Measurements from ENCODE around the gene POP7.
"Not testable (repeated sequence)": the region's sequence is repeated elsewhere in the genome, so short reads cannot be mapped to it uniquely, and the experiment has no call there.

The POP7 gene

DNA sequence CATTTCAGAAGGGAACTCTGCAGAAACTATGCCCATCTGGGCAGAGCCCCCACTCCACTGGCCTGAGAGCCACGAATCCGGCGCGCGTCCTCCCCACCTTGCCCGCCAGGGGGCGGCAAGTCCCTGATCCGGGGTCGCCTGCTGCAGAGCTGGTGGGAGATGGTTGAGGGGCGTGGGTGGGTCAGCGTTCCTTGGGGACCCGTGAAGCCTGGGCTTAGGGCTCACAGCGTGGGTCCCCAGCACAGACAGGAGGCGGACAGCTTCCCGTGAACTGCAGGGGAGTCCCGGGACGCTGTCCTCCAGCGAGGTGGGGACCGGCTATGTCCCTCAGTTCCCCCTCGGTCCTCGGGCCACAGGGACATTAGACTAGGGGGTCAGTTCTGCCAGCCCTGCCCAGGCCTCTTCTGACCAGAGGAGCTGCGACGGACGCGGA, 585 bp upstream of the POP7 start:
- no peaks in the 10 kb centered on the region for H3K27me3 ChIP-seq (ENCODE audit: control insufficient read depth, insufficient read depth, low read length)
- peak overlapping the region; percentile 90 for H3K27ac ChIP-seq (ENCODE audit: low read length)
- peaks cover 12% of the 10 kb centered on the region for H3K36me3 ChIP-seq (ENCODE audit: control insufficient read depth, low read depth, low read length)
- H3K4me3 ChIP-seq (ENCODE audit: low read length) = peak overlapping the region; percentile 86
- no peaks in the 10 kb centered on the region for H3K4me1 ChIP-seq (ENCODE audit: control insufficient read depth, low read depth, low read length)
- H3K9ac ChIP-seq (ENCODE audit: low read length) = peak overlapping the region; percentile 96
- no peaks in the 10 kb centered on the region for H3K9me3 ChIP-seq (ENCODE audit: control insufficient read depth, low read depth, low read length)

DNA sequence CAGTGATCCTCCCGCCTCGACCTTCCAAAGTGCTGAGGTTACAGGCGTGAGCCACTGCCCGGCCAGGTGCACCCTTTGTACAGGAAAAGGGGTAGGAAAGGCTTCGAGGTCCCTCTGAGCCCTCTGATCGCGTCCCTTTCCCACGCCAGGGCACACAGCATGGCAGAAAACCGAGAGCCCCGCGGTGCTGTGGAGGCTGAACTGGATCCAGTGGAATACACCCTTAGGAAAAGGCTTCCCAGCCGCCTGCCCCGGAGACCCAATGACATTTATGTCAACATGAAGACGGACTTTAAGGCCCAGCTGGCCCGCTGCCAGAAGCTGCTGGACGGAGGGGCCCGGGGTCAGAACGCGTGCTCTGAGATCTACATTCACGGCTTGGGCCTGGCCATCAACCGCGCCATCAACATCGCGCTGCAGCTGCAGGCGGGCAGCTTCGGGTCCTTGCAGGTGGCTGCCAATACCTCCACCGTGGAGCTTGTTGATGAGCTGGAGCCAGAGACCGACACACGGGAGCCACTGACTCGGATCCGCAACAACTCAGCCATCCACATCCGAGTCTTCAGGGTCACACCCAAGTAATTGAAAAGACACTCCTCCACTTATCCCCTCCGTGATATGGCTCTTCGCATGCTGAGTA, 871 bp downstream of the POP7 start:
- no peaks in the 10 kb centered on the region for H3K4me1 ChIP-seq (ENCODE audit: control insufficient read depth, low read depth, low read length)
- H3K27ac ChIP-seq (ENCODE audit: low read length) = no peak overlapping the region
- H3K9ac ChIP-seq (ENCODE audit: low read length) = peak overlapping the region; percentile 96
- peaks cover 12% of the 10 kb centered on the region for H3K36me3 ChIP-seq (ENCODE audit: control insufficient read depth, low read depth, low read length)
- H3K9me3 ChIP-seq (ENCODE audit: control insufficient read depth, low read depth, low read length) = no peaks in the 10 kb centered on the region
- H3K4me3 ChIP-seq (ENCODE audit: low read length) = peak overlapping the region; percentile 86
- H3K27me3 ChIP-seq (ENCODE audit: control insufficient read depth, insufficient read depth, low read length) = no peaks in the 10 kb centered on the region

DNA sequence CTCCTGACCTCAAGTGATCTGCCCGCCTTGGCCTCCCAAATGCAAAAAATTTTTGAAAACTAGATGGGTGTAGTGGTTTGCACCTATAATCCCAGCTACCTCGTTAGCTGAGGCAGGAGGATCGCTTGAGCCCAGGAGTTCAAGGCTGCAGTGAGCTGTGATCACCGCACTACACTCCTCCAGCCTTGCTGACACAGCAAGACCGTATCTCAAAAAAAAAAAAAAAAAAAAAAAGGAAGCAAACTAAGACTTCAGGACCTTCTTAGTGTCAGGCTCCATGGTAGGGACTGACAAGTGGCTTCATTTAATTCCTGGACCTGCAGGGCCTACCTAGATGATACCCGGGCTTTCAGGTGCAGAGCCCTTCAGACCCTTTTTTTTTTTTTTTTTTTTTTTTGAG, 2.5 kb downstream of the POP7 start:
- no peaks in the 10 kb centered on the region for H3K4me1 ChIP-seq (ENCODE audit: control insufficient read depth, low read depth, low read length)
- H3K9me3 ChIP-seq (ENCODE audit: control insufficient read depth, low read depth, low read length) = no peaks in the 10 kb centered on the region
- peaks cover 12% of the 10 kb centered on the region for H3K36me3 ChIP-seq (ENCODE audit: control insufficient read depth, low read depth, low read length)
- no peaks in the 10 kb centered on the region for H3K27me3 ChIP-seq (ENCODE audit: control insufficient read depth, insufficient read depth, low read length)
- no peak overlapping the region for H3K4me3 ChIP-seq (ENCODE audit: low read length)
- H3K9ac ChIP-seq (ENCODE audit: low read length) = no peak overlapping the region
- no peak overlapping the region for H3K27ac ChIP-seq (ENCODE audit: low read length)

DNA sequence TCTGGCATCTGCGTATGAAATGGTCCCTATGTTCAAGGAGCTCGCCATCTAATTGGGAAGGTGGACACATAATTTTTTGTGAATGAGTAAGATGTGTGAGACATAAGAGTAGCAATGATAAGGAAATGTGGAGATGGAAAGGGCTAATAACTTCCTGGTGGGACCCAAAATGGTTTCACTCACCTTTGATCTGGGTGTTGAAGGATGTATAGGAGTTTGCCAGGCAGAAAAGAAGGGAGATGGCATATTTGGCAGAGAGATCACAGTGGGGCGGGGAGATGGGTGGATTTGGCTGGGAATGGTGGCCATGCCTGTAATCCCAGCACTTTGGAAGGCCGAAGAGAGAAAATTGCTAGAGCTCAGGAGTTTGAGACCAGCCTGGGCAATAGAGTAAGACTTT, 4.5 kb downstream of the POP7 start:
- H3K4me1 ChIP-seq (ENCODE audit: control insufficient read depth, low read depth, low read length) = no peaks in the 10 kb centered on the region
- H3K36me3 ChIP-seq (ENCODE audit: control insufficient read depth, low read depth, low read length) = peaks cover 12% of the 10 kb centered on the region
- no peak overlapping the region for H3K9ac ChIP-seq (ENCODE audit: low read length)
- no peaks in the 10 kb centered on the region for H3K27me3 ChIP-seq (ENCODE audit: control insufficient read depth, insufficient read depth, low read length)
- no peak overlapping the region for H3K27ac ChIP-seq (ENCODE audit: low read length)
- H3K9me3 ChIP-seq (ENCODE audit: control insufficient read depth, low read depth, low read length) = no peaks in the 10 kb centered on the region
- H3K4me3 ChIP-seq (ENCODE audit: low read length) = no peak overlapping the region

DNA sequence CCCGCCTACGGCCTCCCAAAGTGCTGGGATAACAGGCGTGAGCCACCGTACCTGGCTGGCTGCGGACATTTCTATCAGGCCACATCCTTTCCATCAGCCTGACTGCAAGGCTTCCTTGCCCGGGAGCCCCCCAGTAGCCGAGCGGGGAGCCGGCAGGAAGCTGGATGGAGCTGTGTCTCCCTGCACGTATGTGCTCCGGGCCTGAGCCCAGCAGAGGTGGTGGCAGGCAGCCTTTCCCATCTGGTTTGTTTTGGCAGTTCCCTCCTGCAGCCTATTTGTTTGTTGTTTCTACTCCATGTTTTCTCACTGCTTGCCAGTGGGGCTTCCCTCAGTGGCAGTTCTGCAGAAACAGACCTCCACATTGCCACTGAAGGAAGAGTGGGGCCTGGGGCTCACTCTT, 5.4 kb downstream of the POP7 start:
- H3K27ac ChIP-seq (ENCODE audit: low read length) = no peak overlapping the region
- no peak overlapping the region for H3K4me3 ChIP-seq (ENCODE audit: low read length)
- no peaks in the 10 kb centered on the region for H3K9me3 ChIP-seq (ENCODE audit: control insufficient read depth, low read depth, low read length)
- H3K27me3 ChIP-seq (ENCODE audit: control insufficient read depth, insufficient read depth, low read length) = no peaks in the 10 kb centered on the region
- H3K36me3 ChIP-seq (ENCODE audit: control insufficient read depth, low read depth, low read length) = peaks cover 12% of the 10 kb centered on the region
- no peaks in the 10 kb centered on the region for H3K4me1 ChIP-seq (ENCODE audit: control insufficient read depth, low read depth, low read length)
- no peak overlapping the region for H3K9ac ChIP-seq (ENCODE audit: low read length)

DNA sequence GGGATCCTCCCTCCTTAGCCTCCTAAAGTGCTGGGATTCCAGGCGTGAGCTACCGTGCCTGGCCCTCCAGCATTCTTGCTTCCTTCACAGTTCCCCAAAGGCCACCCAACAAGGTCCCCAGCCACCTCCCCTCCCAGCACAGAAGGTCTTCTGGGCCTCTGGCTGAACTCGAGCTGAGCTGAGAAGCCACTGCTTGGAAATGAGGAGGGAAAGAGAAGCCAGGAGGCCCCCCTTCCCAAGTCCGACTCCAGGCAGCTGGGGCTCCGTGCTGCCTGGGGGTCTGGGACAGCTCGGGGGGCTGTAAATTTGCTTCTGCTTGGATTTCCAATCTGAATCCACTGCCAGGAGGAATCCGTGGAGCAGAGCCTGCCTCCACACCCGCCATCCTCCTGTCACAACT, 8.8 kb downstream of the POP7 start:
- H3K27me3 ChIP-seq (ENCODE audit: control insufficient read depth, insufficient read depth, low read length) = peaks cover 4% of the 10 kb centered on the region
- H3K4me3 ChIP-seq (ENCODE audit: low read length) = no peak overlapping the region
- H3K36me3 ChIP-seq (ENCODE audit: control insufficient read depth, low read depth, low read length) = no peaks in the 10 kb centered on the region
- H3K27ac ChIP-seq (ENCODE audit: low read length) = no peak overlapping the region
- H3K9ac ChIP-seq (ENCODE audit: low read length) = no peak overlapping the region
- H3K4me1 ChIP-seq (ENCODE audit: control insufficient read depth, low read depth, low read length) = no peaks in the 10 kb centered on the region
- no peaks in the 10 kb centered on the region for H3K9me3 ChIP-seq (ENCODE audit: control insufficient read depth, low read depth, low read length)

DNA sequence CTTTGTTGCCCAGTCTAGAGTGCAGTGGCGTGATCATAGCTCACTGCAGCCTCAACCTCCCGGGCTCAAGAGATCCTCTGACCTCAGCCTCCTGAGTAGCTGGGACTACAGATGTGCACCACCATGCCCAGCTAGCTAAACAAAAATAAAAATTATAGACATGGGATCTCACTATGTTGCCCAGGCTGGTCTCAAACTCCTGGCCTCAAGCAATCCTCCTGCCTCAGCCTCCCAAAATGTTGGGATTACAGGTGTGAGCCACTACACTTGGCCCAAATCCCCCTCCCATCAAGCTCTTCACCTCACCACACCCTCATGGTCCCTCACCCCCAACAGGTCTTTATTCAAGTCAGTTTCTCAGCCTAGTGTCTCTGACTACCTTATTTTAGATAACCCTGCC, 11.2 kb downstream of the POP7 start:
- not testable (repeated sequence) for H3K9me3 ChIP-seq (ENCODE audit: control insufficient read depth, low read depth, low read length); H3K9ac ChIP-seq (ENCODE audit: low read length); H3K36me3 ChIP-seq (ENCODE audit: control insufficient read depth, low read depth, low read length); H3K27ac ChIP-seq (ENCODE audit: low read length); H3K4me3 ChIP-seq (ENCODE audit: low read length); H3K4me1 ChIP-seq (ENCODE audit: control insufficient read depth, low read depth, low read length)
- peaks cover 28% of the 10 kb centered on the region for H3K27me3 ChIP-seq (ENCODE audit: control insufficient read depth, insufficient read depth, low read length)

DNA sequence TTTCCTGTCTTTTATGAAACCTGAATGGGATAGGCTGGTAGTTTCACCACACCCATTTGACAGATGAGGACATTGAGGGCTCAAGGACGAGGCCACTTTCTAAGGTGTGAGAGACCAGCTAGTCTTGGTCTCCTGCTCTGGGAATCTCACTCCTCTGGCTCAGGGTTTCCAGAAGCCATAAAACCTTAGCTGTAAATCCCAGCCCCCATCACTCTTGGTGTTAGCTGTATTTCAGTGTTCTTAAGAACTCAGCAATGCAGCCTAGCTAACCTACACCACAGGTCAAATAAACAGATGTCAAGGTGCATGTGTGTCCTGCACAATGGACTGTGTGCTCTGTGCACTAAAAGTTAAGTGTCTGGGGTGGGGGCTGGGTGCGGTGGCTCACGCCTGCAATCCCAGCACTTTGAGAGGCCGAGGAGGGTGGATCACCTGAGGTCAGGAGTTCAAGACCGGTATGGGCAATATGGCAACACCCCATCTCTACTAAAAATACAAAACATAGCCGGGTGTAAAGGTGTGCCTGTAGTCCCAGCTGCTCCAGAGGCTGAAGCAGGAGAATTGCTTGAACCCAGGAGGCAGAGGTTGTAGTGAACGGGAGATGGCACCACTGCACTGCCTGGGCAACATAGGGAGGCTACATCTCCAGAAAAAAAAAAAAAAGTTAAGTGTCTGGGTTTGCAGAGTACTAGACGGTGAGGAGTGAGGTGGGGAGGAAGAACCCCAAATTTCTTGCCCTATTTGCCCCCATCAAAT, 13.8 kb downstream of the POP7 start:
- H3K4me1 ChIP-seq (ENCODE audit: control insufficient read depth, low read depth, low read length) = no peaks in the 10 kb centered on the region
- H3K27ac ChIP-seq (ENCODE audit: low read length) = no peak overlapping the region
- H3K27me3 ChIP-seq (ENCODE audit: control insufficient read depth, insufficient read depth, low read length) = peaks cover 37% of the 10 kb centered on the region
- H3K4me3 ChIP-seq (ENCODE audit: low read length) = peak overlapping the region; percentile 43
- H3K9me3 ChIP-seq (ENCODE audit: control insufficient read depth, low read depth, low read length) = no peaks in the 10 kb centered on the region
- H3K9ac ChIP-seq (ENCODE audit: low read length) = no peak overlapping the region
- no peaks in the 10 kb centered on the region for H3K36me3 ChIP-seq (ENCODE audit: control insufficient read depth, low read depth, low read length)

DNA sequence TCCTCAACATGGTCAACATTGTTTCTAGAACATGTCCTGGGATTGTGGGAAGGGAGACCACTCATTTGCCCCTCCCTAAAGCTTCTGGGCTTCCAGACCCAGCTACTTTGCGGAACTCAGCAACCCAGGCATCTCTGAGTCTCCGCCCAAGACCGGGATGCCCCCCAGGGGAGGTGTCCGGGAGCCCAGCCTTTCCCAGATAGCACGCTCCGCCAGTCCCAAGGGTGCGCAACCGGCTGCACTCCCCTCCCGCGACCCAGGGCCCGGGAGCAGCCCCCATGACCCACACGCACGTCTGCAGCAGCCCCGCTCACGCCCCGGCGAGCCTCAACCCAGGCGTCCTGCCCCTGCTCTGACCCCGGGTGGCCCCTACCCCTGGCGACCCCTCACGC, 14.4 kb downstream of the POP7 start, which contains the start of gene EPO:
TSS of gene EPO (plus strand) at position 190 of the 392 bp plus-strand sequence. CDS start 513 bp downstream, outside the sequence.
- peak within 1 kb of the TSS; percentile 43 for H3K4me3 ChIP-seq (ENCODE audit: low read length)

DNA sequence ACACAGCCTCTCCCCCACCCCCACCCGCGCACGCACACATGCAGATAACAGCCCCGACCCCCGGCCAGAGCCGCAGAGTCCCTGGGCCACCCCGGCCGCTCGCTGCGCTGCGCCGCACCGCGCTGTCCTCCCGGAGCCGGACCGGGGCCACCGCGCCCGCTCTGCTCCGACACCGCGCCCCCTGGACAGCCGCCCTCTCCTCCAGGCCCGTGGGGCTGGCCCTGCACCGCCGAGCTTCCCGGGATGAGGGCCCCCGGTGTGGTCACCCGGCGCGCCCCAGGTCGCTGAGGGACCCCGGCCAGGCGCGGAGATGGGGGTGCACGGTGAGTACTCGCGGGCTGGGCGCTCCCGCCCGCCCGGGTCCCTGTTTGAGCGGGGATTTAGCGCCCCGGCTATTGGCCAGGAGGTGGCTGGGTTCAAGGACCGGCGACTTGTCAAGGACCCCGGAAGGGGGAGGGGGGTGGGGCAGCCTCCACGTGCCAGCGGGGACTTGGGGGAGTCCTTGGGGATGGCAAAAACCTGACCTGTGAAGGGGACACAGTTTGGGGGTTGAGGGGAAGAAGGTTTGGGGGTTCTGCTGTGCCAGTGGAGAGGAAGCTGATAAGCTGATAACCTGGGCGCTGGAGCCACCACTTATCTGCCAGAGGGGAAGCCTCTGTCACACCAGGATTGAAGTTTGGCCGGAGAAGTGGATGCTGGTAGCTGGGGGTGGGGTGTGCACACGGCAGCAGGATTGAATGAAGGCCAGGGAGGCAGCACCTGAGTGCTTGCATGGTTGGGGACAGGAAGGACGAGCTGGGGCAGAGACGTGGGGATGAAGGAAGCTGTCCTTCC, 15.0 kb downstream of the POP7 start:
- H3K9ac ChIP-seq (ENCODE audit: low read length) = no peak overlapping the region
- peaks cover 37% of the 10 kb centered on the region for H3K27me3 ChIP-seq (ENCODE audit: control insufficient read depth, insufficient read depth, low read length)
- H3K4me3 ChIP-seq (ENCODE audit: low read length) = peak overlapping the region; percentile 43
- no peak overlapping the region for H3K27ac ChIP-seq (ENCODE audit: low read length)
- no peaks in the 10 kb centered on the region for H3K9me3 ChIP-seq (ENCODE audit: control insufficient read depth, low read depth, low read length)
- no peaks in the 10 kb centered on the region for H3K36me3 ChIP-seq (ENCODE audit: control insufficient read depth, low read depth, low read length)
- no peaks in the 10 kb centered on the region for H3K4me1 ChIP-seq (ENCODE audit: control insufficient read depth, low read depth, low read length)

More for the DNA sequence above, 14.4 kb downstream of the POP7 start, which contains the start of gene EPO:
- no peaks in the 10 kb centered on the region for H3K9me3 ChIP-seq (ENCODE audit: control insufficient read depth, low read depth, low read length)
- H3K4me1 ChIP-seq (ENCODE audit: control insufficient read depth, low read depth, low read length) = no peaks in the 10 kb centered on the region
- H3K36me3 ChIP-seq (ENCODE audit: control insufficient read depth, low read depth, low read length) = no peaks in the 10 kb centered on the region
- H3K9ac ChIP-seq (ENCODE audit: low read length) = no peak within 1 kb of the TSS
- H3K27me3 ChIP-seq (ENCODE audit: control insufficient read depth, insufficient read depth, low read length) = peaks cover 37% of the 10 kb centered on the region
- H3K27ac ChIP-seq (ENCODE audit: low read length) = no peak within 1 kb of the TSS

DNA sequence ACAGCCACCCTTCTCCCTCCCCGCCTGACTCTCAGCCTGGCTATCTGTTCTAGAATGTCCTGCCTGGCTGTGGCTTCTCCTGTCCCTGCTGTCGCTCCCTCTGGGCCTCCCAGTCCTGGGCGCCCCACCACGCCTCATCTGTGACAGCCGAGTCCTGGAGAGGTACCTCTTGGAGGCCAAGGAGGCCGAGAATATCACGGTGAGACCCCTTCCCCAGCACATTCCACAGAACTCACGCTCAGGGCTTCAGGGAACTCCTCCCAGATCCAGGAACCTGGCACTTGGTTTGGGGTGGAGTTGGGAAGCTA, 15.5 kb downstream of the POP7 start:
- Histone ChIP-seq H3K9ac (ENCODE audit: low read length) (no peak overlapping the region), H3K36me3 (ENCODE audit: control insufficient read depth, low read depth, low read length) (no peaks in the 10 kb centered on the region), H3K27ac (ENCODE audit: low read length) (no peak overlapping the region), H3K9me3 (ENCODE audit: control insufficient read depth, low read depth, low read length) (no peaks in the 10 kb centered on the region), H3K27me3 (ENCODE audit: control insufficient read depth, insufficient read depth, low read length) (peaks cover 37% of the 10 kb centered on the region), H3K4me1 (ENCODE audit: control insufficient read depth, low read depth, low read length) (no peaks in the 10 kb centered on the region), H3K4me3 (ENCODE audit: low read length) (no peak overlapping the region)
